ENCODE data around the gene KCND3. TPM values are rescaled to one million over a fixed set of nuclear protein-coding genes. Genes with fewer than 3 reads are reported as not detected.

Gene KCND3
- total RNA-seq, 1 donor from 2014 or later, result 0.81 TPM

DNA sequence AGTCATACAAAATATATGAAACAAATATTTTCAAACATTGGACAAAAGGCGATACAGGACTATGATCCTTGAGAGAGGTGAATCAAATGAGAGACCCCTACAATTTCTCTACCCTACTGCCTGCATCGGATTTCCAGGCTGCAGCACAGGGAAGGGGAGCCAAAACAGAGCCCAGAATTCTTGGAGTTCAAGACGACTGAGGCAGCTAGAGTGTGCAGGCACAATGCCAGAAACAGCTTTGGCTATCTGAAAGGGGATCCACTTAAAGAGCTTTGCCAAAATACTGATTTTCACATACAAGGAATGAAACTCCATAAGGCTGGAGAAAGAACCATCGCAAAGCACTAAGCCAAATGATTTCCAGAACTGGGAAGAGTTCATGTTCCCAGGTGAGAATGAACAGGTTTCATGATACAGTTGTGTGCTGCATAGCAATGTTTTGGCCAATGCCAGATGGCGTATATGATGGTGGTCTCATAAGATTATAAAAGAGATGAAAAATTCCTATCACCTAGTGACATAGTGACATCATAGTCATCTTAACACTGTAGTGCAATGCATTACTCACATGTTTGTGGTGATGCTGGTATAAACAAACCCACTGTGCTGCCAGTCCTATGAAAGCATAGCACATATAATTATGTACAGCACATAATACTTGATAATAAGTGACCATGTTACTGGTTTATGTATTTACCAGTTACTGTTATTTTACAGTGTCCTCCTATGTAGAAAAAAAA, 77.5 kb downstream of the KCND3 start:
- DNase-seq (ENCODE audit: low spot score, unreplicated experiment), result no peak
- Mint-ChIP-seq H3K27ac (no peak overlapping the region), H3K36me3 (ENCODE audit: insufficient read depth) (no peaks in the 10 kb centered on the region), H3K9me3 (ENCODE audit: low read depth) (no peaks in the 10 kb centered on the region), H3K27me3 (peaks cover 2% of the 10 kb centered on the region), H3K4me1 (ENCODE audit: low read depth) (peaks cover 1% of the 10 kb centered on the region), H3K4me3 (ENCODE audit: low read depth) (no peak overlapping the region)
- TF ChIP-seq, protein P1, sequence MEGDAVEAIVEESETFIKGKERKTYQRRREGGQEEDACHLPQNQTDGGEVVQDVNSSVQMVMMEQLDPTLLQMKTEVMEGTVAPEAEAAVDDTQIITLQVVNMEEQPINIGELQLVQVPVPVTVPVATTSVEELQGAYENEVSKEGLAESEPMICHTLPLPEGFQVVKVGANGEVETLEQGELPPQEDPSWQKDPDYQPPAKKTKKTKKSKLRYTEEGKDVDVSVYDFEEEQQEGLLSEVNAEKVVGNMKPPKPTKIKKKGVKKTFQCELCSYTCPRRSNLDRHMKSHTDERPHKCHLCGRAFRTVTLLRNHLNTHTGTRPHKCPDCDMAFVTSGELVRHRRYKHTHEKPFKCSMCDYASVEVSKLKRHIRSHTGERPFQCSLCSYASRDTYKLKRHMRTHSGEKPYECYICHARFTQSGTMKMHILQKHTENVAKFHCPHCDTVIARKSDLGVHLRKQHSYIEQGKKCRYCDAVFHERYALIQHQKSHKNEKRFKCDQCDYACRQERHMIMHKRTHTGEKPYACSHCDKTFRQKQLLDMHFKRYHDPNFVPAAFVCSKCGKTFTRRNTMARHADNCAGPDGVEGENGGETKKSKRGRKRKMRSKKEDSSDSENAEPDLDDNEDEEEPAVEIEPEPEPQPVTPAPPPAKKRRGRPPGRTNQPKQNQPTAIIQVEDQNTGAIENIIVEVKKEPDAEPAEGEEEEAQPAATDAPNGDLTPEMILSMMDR (IDR thresholded peaks at IDR 0.05; ENCODE audit: unreplicated experiment), result no peak

- no peaks in the 10 kb centered on the region for H3K36me3 Mint-ChIP-seq (ENCODE audit: insufficient read depth)
- no peaks in the 10 kb centered on the region for H3K9me3 Mint-ChIP-seq (ENCODE audit: low read depth)
- no peak overlapping the region for H3K27ac Mint-ChIP-seq
- no peak overlapping the region for H3K4me3 Mint-ChIP-seq (ENCODE audit: low read depth)
- peaks cover 1% of the 10 kb centered on the region for H3K4me1 Mint-ChIP-seq (ENCODE audit: low read depth)
- TF ChIP-seq, protein P1 (IDR thresholded peaks at IDR 0.05; ENCODE audit: unreplicated experiment), result no peak
- DNase-seq (ENCODE audit: low spot score, unreplicated experiment), result no peak
- peaks cover 9% of the 10 kb centered on the region for H3K27me3 Mint-ChIP-seq
These were observed 78.4 kb downstream of the KCND3 start for GRCh38 chr1:111911061-111911460.

DNA sequence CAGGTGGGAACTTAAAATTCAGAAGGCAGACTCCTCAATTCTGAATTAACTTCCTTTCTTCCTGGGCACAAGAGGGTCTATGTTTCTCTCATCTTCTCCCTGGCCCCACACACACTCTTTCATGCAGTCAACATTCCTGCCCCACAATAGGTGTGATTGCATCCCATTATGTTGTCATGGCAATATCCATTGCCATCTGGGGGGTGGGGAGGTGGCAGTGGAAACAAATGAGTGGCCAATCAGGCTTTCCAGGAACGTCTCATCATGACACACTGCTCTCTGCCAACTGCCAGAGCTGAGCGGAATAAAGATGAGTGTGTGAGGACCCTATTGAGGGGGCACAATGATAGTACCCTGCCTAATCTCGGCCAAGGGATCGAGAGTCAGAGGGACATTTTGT, 80.4 kb downstream of the KCND3 start:
- TF ChIP-seq, protein P1 (IDR thresholded peaks at IDR 0.05; ENCODE audit: unreplicated experiment), result no peak
- Mint-ChIP-seq H3K27ac (no peak overlapping the region), H3K27me3 (peaks cover 10% of the 10 kb centered on the region), H3K4me1 (ENCODE audit: low read depth) (peaks cover 6% of the 10 kb centered on the region), H3K36me3 (ENCODE audit: insufficient read depth) (no peaks in the 10 kb centered on the region), H3K9me3 (ENCODE audit: low read depth) (no peaks in the 10 kb centered on the region), H3K4me3 (ENCODE audit: low read depth) (no peak overlapping the region)
- no peak for DNase-seq (ENCODE audit: low spot score, unreplicated experiment)

- TF ChIP-seq, protein P1 (IDR thresholded peaks at IDR 0.05; ENCODE audit: unreplicated experiment), result no peak
- peaks cover 13% of the 10 kb centered on the region for H3K27me3 Mint-ChIP-seq
These were observed 81.4 kb downstream of the KCND3 start for GRCh38 chr1:111908011-111908621.

GRCh38 chr1:111907321-111907720, 82.1 kb downstream of the KCND3 start:
- TF ChIP-seq, protein P1 (IDR thresholded peaks at IDR 0.05; ENCODE audit: unreplicated experiment), result no peak
- Mint-ChIP-seq H3K9me3 (ENCODE audit: low read depth) (no peaks in the 10 kb centered on the region), H3K27ac (no peak overlapping the region)

More at GRCh38 chr1:111908011-111908621, 81.4 kb downstream of the KCND3 start:
- H3K27ac Mint-ChIP-seq, result no peak overlapping the region
- H3K9me3 Mint-ChIP-seq (ENCODE audit: low read depth), result no peaks in the 10 kb centered on the region
- no peak for DNase-seq (ENCODE audit: low spot score, unreplicated experiment)
- no peaks in the 10 kb centered on the region for H3K36me3 Mint-ChIP-seq (ENCODE audit: insufficient read depth)
- H3K4me3 Mint-ChIP-seq (ENCODE audit: low read depth), result no peak overlapping the region
- peaks cover 6% of the 10 kb centered on the region for H3K4me1 Mint-ChIP-seq (ENCODE audit: low read depth)

More at GRCh38 chr1:111907321-111907720, 82.1 kb downstream of the KCND3 start:
- no peak for DNase-seq (ENCODE audit: low spot score, unreplicated experiment)
- Mint-ChIP-seq H3K4me1 (ENCODE audit: low read depth) (peaks cover 6% of the 10 kb centered on the region), H3K27me3 (peaks cover 13% of the 10 kb centered on the region), H3K36me3 (ENCODE audit: insufficient read depth) (no peaks in the 10 kb centered on the region), H3K4me3 (ENCODE audit: low read depth) (no peak overlapping the region)

Data from progenitor cell of endocrine pancreas (in vitro differentiated cells).